HG02571 (cell line): Measurements from ENCODE around the gene CHKA.
A peak's percentile ranks its signal among the peaks of the same experiment; 100 is the strongest.

Source experiments
- ATAC-seq: cut with Tn5 transposase; IDR thresholded peaks from one replicate; pipeline ENCODE4 v1.9.1; 2021; ENCODE audit warnings: mild to moderate bottlenecking, moderate library complexity; ENCODE audit not compliant: unreplicated experiment

The CHKA gene

DNA sequence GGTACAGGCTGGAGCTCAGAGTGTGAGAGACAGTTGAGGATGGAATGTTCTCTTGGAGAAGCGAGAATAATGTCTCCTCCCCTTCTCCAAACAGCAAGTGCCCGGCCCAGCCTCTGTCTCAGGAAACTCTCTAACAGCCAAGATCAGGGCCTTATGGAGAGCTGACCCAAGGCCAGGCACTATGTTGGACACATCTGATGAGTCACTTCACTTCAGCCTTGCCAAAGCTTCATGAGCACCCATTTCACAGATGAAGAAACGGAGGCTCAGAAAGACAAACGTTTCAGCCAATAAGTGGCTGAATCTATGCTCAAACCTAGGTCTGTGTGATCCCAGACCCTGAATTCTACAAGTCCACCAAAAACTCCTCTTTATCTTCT, 22.1 kb upstream of the CHKA start:
- ATAC-seq, result no peak

- no peak for ATAC-seq
Observed at GRCh38 chr11:68142441-68143309, 21.5 kb upstream of the CHKA start.

DNA sequence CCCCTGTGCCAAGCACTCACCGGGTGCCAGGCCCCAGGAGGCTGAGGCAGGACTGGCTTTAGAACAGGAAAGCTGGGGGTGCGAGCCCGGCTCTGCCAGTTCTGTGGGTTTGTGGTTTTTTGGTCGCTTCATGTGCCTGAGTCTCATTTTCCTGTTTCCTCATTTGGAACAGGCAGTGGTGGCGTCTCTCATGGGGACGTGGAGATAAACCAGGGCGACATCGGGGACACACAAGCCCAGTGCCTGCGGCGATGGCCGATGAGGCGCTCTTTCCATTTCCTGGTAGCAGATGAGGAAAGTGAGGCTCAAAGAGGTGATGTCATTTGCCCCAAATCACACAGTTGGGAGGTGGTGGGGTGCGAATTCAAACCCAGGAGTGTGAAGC, 20.8 kb upstream of the CHKA start:
- ATAC-seq, result no peak

GRCh38 chr11:68141246-68142027, 20.2 kb upstream of the CHKA start:
- no peak for ATAC-seq

- no peak for ATAC-seq
Observed at GRCh38 chr11:68140496-68141245, 19.5 kb upstream of the CHKA start.

DNA sequence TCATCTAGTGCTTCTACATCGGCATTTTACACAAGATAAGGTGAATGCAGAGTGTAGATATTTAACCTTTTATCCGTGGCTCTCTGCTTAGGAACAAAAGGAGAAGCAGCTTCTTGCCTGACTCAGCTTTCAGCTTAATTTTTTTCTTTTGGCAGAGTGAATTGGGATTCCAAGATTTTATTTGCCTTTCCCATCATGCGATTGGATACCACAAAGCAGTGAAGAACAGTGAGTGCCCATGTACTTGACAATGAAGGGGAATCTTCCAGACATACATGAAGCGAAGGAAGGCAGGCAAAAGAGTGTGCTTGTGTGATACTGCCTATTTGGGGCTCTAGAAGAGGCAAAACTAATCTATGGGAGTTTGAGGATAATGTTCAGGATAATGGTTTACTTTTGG, 17.0 kb upstream of the CHKA start:
- no peak for ATAC-seq

- no peak for ATAC-seq
Observed at GRCh38 chr11:68137833-68138232, 16.6 kb upstream of the CHKA start.

- no peak for ATAC-seq
Observed at GRCh38 chr11:68136866-68137265, 15.7 kb upstream of the CHKA start.

- ATAC-seq, result no peak
Observed at GRCh38 chr11:68135161-68135560, 14.0 kb upstream of the CHKA start.

- ATAC-seq, result no peak
Observed at GRCh38 chr11:68133761-68134160, 12.6 kb upstream of the CHKA start.

GRCh38 chr11:68130121-68130520, 8.9 kb upstream of the CHKA start:
- ATAC-seq, result no peak

GRCh38 chr11:68128682-68129327, 7.6 kb upstream of the CHKA start:
- ATAC-seq, result no peak

DNA sequence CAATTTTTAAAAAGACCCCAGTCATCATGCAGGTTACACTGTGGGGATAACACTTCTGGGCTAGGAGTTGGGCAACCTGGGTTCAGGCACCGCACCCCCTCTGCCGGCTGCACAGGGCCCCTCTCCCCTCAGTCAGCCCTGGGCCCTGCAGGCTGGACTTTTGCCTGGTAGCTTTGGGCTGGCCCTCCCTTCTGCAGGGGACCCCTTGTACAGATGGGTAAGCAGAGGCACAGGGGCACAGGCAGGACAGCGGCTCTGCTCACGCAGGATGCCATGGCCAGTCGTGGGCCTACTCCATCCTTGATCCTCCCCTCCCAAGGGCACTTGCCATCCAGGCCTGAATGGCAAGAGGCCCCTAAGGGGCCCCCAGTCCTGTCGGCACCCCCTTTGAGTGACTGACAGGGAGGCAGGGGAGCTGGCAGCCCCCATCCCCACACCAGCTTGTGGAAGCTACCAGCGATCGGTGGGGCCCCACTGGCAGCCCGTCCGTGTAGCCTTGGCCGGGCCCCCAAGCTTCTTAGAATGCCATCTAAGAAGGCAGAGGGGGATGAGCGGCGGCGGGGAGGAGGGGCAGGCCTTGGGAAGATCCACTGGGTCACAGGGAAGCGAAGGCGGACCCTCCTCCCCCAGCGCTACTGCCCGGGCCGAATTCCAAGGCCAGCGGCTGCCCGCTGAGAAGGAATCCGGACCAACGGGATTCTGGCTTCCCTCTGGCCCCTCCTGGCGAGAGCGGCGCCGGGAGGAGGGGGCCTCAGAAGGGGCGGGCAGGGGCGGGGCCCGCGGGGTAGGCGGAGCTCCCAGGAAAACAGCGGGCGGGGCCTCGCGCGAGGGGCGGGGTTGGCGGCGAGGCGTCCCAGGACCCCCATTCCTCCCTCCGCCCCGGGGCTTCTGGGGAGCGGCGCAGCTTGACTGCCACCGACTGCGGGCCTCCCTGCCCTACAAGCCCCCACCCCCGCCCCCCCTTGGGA, 6.8 kb upstream of the CHKA start:
- ATAC-seq, result no peak

GRCh38 chr11:68125164-68125563, 4.0 kb upstream of the CHKA start:
- no peak for ATAC-seq

DNA sequence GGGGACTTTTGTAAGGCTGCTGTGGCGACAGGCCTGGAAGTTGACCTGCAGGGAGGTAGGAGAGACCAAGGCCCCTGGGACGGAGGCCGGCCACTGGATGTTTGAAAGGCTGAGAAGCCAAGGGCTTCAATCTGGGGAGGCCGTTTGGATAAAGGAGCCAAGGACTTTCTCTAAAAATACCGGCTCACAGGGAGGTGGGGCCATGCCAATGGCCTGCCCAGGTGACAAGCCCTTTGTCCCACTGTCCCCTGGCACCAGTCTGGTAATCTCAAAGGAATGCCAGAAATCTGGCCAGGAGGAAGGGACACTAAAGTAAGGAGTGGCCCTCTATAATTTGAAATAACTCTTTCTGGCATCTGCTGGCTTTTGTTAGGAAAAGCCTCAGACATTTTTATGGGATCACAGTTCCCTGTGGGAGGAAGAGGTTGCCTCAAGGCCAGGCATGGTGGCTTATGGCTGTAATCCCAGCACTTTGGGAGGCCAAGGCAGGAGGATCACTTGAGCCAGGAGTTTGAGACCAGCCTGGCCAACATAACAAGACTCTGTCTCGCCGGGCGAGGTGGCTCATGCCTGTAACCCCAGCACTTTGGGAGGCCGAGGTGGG, 1.9 kb upstream of the CHKA start:
- ATAC-seq, result no peak

DNA sequence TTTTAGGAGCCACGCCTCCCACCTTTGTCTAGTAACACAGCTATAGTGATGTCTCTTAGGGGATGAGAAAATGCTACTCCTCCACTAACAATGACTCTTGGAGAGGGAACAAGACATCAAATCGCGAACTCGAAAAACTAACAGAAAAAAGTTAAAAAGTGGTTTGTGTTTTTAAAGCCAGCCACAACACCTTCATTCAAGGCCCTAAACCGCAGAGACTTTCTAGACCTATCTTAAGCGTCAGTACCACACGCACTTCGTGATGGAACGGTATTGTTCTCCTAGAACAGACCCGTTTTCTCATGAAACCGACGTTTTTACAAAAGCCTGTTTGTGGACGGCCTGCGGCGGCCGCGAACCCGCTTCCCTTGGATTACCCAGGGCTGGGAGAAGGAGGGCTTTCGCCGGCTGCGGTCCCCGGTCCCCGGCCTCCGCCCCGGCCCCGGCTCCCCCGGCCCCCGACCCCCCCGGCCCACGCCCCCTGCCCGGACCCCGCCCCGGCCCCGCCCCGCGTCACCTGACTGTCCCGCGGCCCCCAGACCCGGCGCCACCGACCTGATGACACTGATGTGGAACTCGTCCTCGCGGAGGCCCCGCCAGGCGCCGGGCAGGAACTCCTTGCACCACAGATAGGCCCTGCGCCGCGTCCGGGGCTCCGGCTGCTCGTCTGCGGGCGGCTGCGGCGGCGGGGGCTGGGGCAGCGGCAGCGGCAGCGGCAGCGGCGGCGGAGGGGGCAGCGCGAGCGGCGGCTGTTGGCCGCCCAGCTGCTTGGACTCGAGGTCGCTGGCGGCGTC, 718 bp downstream of the CHKA start:
- ATAC-seq, result peak; percentile 24

- ATAC-seq, result no peak
Observed at GRCh38 chr11:68118706-68119448, 2.3 kb downstream of the CHKA start.

- ATAC-seq, result no peak
Observed at GRCh38 chr11:68117853-68118470, 3.2 kb downstream of the CHKA start.
